Skeletal muscle tissue (tissue), 4 donors: ENCODE data around the gene NDUFB5. TPM values are rescaled to one million over a fixed set of nuclear protein-coding genes. Genes with fewer than 3 reads are reported as not detected.

ENCODE experiments used
- H3K27ac ChIP-seq: one replicate; pipeline ENCODE4 v1.7.0; 2013; ENCODE audit warnings: mild to moderate bottlenecking, low read depth, low read length, inconsistent platforms
- H3K27me3 ChIP-seq, 3 donors: one replicate each; pipeline ENCODE4 v1.7.0; 2013; ENCODE audit warnings: low read length in 3 of 3; ENCODE audit not compliant: control insufficient read depth in 3 of 3, insufficient read depth in 3 of 3
- H3K36me3 ChIP-seq, 3 donors: one replicate each; pipeline ENCODE4 v1.7.0; 2013; ENCODE audit warnings: low read length in 3 of 3; ENCODE audit not compliant: control insufficient read depth in 3 of 3, insufficient read depth in 3 of 3
- H3K4me1 ChIP-seq, 3 donors: one replicate each; pipeline ENCODE4 v1.7.0; 2013; ENCODE audit warnings: low read length in 3 of 3, mild to moderate bottlenecking in 3 of 3; ENCODE audit not compliant: control insufficient read depth in 3 of 3, insufficient read depth in 3 of 3
- H3K4me3 ChIP-seq, 3 donors: one replicate each; pipeline ENCODE4 v1.7.0; 2013; ENCODE audit warnings: low read length in 3 of 3
- H3K9ac ChIP-seq, 3 donors: one replicate each; pipeline ENCODE4 v1.7.0; 2013; ENCODE audit warnings: low read length in 3 of 3, mild to moderate bottlenecking in 3 of 3, moderate library complexity in 2 of 3, low read depth in 1 of 3
- H3K9me3 ChIP-seq, 3 donors: one replicate each; pipeline ENCODE4 v1.7.0; 2013; ENCODE audit warnings: low read length in 3 of 3; ENCODE audit not compliant: control insufficient read depth in 3 of 3
- total RNA-seq: library from RNA; depleted of rRNA; stranded (reverse); fragments of >200 nt; gene quantifications from one replicate; pipeline ENCODE4 v1.2.3, GENCODE V29; 2014
- donor health status: Osteomylitis.

The NDUFB5 gene
- total RNA-seq, 1 donor from 2014 or later, result 288 TPM

DNA sequence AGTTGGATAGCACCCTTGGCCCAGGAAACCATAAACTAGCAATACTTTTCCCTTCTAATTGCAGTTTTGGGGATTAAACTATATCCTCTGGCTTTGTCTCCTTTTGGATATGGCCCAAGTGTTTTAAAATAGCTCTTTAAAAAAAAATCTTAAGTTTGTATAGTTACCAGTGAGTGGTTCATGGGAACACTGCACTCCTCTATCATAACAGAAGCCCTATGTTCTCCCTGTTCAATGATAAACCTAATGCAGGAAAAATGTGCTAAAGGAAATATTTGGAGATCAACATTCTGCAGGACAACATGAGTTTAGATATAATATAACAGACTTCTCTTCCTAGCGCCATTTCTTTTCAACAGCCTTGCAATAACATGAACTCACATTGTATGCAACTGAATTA is 13.3 kb upstream of the NDUFB5 start:
- Histone ChIP-seq H3K27me3 (no peaks in the 10 kb centered on the region), H3K4me1 (no peaks in the 10 kb centered on the region), H3K9me3 (no peaks in the 10 kb centered on the region), H3K4me3 (no peak overlapping the region), H3K36me3 (peaks cover 26 to 61% (median 34%) of the 10 kb centered on the region in 3 donors), H3K27ac (no peak overlapping the region), H3K9ac (no peak overlapping the region)

- no peak overlapping the region for H3K27ac ChIP-seq
- no peaks in the 10 kb centered on the region for H3K9me3 ChIP-seq
- H3K4me1 ChIP-seq, result peaks cover 4 to 6% (median 5%) of the 10 kb centered on the region in 3 donors
- no peak overlapping the region for H3K4me3 ChIP-seq
- no peak overlapping the region for H3K9ac ChIP-seq
- no peaks in the 10 kb centered on the region for H3K27me3 ChIP-seq
- H3K36me3 ChIP-seq, result peaks cover 22 to 54% (median 47%) of the 10 kb centered on the region in 3 donors
Measured at GRCh38 chr3:179599531-179599930, 5.1 kb upstream of the NDUFB5 start.

DNA sequence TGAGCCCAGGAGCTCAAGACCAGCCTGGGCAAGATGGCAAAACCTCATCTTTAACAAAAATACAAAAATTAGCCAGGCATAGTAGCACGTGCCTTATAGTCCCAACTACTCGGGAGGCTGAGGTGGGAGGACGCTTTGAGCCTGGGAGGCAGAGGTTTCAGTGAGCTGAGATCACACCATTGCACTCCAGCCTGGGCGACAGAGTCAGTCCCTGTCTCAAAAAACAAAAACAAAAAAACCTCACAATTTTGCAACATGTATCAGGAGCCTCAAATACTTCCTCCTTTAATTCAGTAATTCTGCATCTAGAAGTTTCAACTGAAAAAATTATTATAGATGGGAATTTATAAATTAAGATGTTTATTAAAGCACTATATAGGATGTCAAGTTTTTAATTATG is 1.3 kb upstream of the NDUFB5 start:
- peaks cover 6 to 19% (median 16%) of the 10 kb centered on the region in 3 donors for H3K4me1 ChIP-seq
- peak overlapping the region in 2 of 3 donors; percentile 95 to 99 for H3K4me3 ChIP-seq
- H3K27me3 ChIP-seq, result no peaks in the 10 kb centered on the region
- H3K27ac ChIP-seq, result no peak overlapping the region
- H3K36me3 ChIP-seq, result peaks cover 11 to 36% (median 25%) of the 10 kb centered on the region in 3 donors
- no peaks in the 10 kb centered on the region for H3K9me3 ChIP-seq
- peak overlapping the region in 1 of 3 donors; percentile 10 for H3K9ac ChIP-seq

DNA sequence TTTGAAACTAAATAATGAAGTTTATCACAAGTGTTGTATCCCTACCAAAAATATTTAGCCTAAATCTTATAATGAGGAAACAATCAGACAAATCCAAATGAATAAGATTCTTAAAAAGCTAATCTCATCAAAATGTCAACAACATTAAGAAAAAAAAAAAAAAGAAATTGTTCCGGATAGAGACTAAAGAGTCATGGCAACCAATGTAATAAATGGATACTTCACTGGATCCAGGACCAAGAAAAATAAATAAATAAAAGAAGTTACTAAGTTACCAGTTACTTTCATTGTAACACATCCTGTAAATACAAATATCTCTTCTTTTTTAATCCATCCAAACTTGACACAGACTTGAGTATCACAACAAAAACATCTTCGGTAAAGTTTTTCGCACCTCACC is 763 bp upstream of the NDUFB5 start:
- no peaks in the 10 kb centered on the region for H3K9me3 ChIP-seq
- H3K27ac ChIP-seq, result peak overlapping the region; percentile 92
- H3K9ac ChIP-seq, result peak overlapping the region; percentile 93 to 97 (median 97)
- H3K27me3 ChIP-seq, result no peaks in the 10 kb centered on the region
- peaks cover 6 to 20% (median 16%) of the 10 kb centered on the region in 3 donors for H3K4me1 ChIP-seq
- peak overlapping the region; percentile 89 to 99 (median 95) for H3K4me3 ChIP-seq
- peaks cover 7 to 31% (median 22%) of the 10 kb centered on the region in 3 donors for H3K36me3 ChIP-seq

- peaks cover 6 to 28% (median 16%) of the 10 kb centered on the region in 3 donors for H3K4me1 ChIP-seq
Measured at GRCh38 chr3:179606534-179607085, 2.0 kb downstream of the NDUFB5 start.

GRCh38 chr3:179608931-179609720 is 4.5 kb downstream of the NDUFB5 start:
- no peaks in the 10 kb centered on the region for H3K27me3 ChIP-seq
- H3K9ac ChIP-seq, result peak overlapping the region in 1 of 3 donors; percentile 7
- peaks cover 0 to 23% (median 12%) of the 10 kb centered on the region in 3 donors for H3K4me1 ChIP-seq
- no peak overlapping the region for H3K27ac ChIP-seq
- H3K9me3 ChIP-seq, result no peaks in the 10 kb centered on the region
- peaks cover 0 to 9% (median 8%) of the 10 kb centered on the region in 3 donors for H3K36me3 ChIP-seq
- H3K4me3 ChIP-seq, result no peak overlapping the region

More at GRCh38 chr3:179606534-179607085, 2.0 kb downstream of the NDUFB5 start:
- Histone ChIP-seq H3K4me3 (no peak overlapping the region), H3K36me3 (peaks cover 2 to 11% (median 9%) of the 10 kb centered on the region in 3 donors), H3K27me3 (no peaks in the 10 kb centered on the region), H3K27ac (no peak overlapping the region), H3K9me3 (no peaks in the 10 kb centered on the region), H3K9ac (no peak overlapping the region)

DNA sequence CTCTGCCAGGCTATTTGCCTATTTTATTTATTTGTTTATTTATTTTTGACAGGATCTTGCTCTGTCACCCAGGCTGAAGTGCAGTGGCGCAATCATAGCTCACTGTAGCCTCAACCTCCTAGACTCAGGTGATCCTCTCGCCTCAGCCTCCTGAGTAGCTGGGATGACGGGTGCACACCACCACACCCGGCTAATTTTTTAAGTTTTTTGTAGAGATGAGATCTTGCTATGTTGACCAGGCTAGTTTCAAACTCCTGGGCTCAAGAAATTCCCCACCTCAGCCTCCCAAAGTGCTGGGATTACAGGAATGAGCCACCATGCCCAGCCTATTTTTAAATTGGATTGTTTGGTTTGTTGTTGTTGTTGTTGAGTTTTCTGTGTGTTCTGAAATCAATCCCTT is 5.5 kb downstream of the NDUFB5 start:
- Histone ChIP-seq H3K27me3 (no peaks in the 10 kb centered on the region), H3K27ac (no peak overlapping the region), H3K36me3 (peaks cover 0 to 9% (median 8%) of the 10 kb centered on the region in 3 donors), H3K9me3 (no peaks in the 10 kb centered on the region), H3K4me3 (no peak overlapping the region), H3K9ac (no peak overlapping the region), H3K4me1 (peaks cover 0 to 23% (median 10%) of the 10 kb centered on the region in 3 donors)

- no peak overlapping the region for H3K9ac ChIP-seq
- H3K27ac ChIP-seq, result no peak overlapping the region
- no peaks in the 10 kb centered on the region for H3K27me3 ChIP-seq
- peaks cover 0 to 8% (median 0%) of the 10 kb centered on the region in 3 donors for H3K4me1 ChIP-seq
- no peak overlapping the region for H3K4me3 ChIP-seq
- no peaks in the 10 kb centered on the region for H3K9me3 ChIP-seq
- peaks cover 4 to 32% (median 16%) of the 10 kb centered on the region in 3 donors for H3K36me3 ChIP-seq
Measured at GRCh38 chr3:179613807-179614206, 9.2 kb downstream of the NDUFB5 start.

DNA sequence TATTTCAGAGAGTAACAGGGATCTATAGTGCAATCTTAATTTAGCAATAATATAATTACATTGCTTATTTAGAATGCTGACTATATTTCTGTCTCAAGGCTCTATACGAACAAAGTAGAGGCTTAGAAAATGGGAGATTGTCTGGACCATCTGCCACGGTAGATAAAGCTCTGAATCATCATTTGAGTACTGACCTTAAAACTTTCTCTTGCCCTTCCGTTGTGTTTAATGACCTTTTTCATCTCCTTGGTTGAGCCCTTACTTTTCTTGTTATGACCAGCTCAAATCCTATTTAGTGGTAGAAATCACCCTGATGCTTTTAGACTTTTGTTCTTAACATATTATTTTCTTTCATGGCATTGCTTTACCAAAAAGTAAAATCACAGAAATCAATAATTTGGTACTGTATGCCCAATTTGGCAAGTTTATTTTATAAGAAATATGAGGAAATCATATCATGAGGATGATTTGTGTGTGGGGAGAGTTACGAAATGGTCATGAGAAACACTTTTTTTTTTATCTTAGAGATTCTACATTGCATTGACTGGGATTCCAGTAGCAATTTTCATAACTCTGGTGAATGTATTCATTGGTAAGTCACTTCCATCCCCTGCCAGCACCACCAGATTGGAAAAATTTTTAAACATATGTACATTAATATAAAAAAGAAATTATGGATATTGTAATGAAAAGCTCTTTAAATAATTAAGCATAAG is 11.0 kb downstream of the NDUFB5 start:
- Histone ChIP-seq H3K9ac (no peak overlapping the region), H3K4me3 (no peak overlapping the region), H3K36me3 (peaks cover 6 to 33% (median 18%) of the 10 kb centered on the region in 3 donors), H3K27me3 (no peaks in the 10 kb centered on the region), H3K9me3 (no peaks in the 10 kb centered on the region), H3K4me1 (no peaks in the 10 kb centered on the region), H3K27ac (no peak overlapping the region)
